K562 (cell line): ENCODE results near the gene NEUROD2. TPM values are rescaled to one million over a fixed set of nuclear protein-coding genes. Genes with fewer than 3 reads are reported as not detected.

Experiments
- ATAC-seq: fragments of 200-7000 bp; cut with Tn5 transposase; 3 replicates; pipeline ENCODE4 v1.9.1; 2020; ENCODE audit warnings: moderate library complexity
- BruUV-seq: library from RNA; stranded (reverse); fragments of 400-500 nt; replicated peaks from 2 replicates; lab custom pipeline; 2021; lab: Mats Ljungman, UMichigan
- CTCF ChIA-PET: fragments of 300-600 bp; formaldehyde crosslinking; extraction: SDS; loops from one replicate; lab custom pipeline; 2021; ENCODE audit warnings: low intra/inter-chr PET ratio; lab: Yijun Ruan, JAX
- POLR2A ChIA-PET: fragments of 300-600, 350-650 bp; sonication (Branson Sonifier 250); formaldehyde crosslinking; extraction: SDS; loops from one replicate; lab custom pipeline; 2021; ENCODE audit warnings: antibody characterized with exemption, inconsistent platforms; lab: Yijun Ruan, JAX
- DNase-seq, 4 experiments: peaks; one replicate each; pipeline versions ENCODE4 v3.0.0 to v3.0.0-alpha.2; 2011 to 2018; ENCODE audit warnings: low spot score in 3 of 4, mixed read lengths in 3 of 4; ENCODE audit errors: extremely low read depth in 1 of 4
- FAIRE-seq: peaks from 2 replicates; lab custom pipeline; 2011; peaks lifted over from hg19 to GRCh38; lab: Jason Lieb, UNC
- H2AFZ ChIP-seq: 2 replicates; pipeline ENCODE4 v1.6.0; 2011; ENCODE audit warnings: low read depth, low read length, control low read depth, inconsistent platforms
- H3K27ac ChIP-seq: fragments of 200-600 bp; 3 replicates; pipeline ENCODE4 v1.8.0; 2011; ENCODE audit warnings: low read depth, mild to moderate bottlenecking, control low read depth, inconsistent platforms, low read length, moderate library complexity, mixed read lengths; ENCODE audit errors: extremely low read depth
- H3K27me3 ChIP-seq, 2 experiments: fragments of 300-600 bp in 1 of 2; 2 replicates in 1 of 2; 3 replicates in 1 of 2; pipeline versions ENCODE4 v1.6.0 to v1.8.0; 2011; ENCODE audit warnings: inconsistent platforms in 2 of 2, low read length in 2 of 2, mild to moderate bottlenecking in 1 of 2, mixed read lengths in 1 of 2, moderate library complexity in 1 of 2; ENCODE audit not compliant: control insufficient read depth in 2 of 2, insufficient read depth in 2 of 2
- H3K36me3 ChIP-seq: fragments of 300-600 bp; 3 replicates; pipeline ENCODE4 v1.8.0; 2011; ENCODE audit warnings: mild to moderate bottlenecking, low read length, inconsistent platforms; ENCODE audit not compliant: control insufficient read depth, insufficient read depth
- H3K4me1 ChIP-seq, 2 experiments: fragments of 200-600 bp in 1 of 2; replicated peaks in 1 of 2; 2 replicates in 1 of 2; 3 replicates in 1 of 2; pipeline versions ENCODE4 v1.5.1 to v1.8.0; 2011; ENCODE audit warnings: inconsistent platforms in 2 of 2, low read length in 2 of 2, mild to moderate bottlenecking in 1 of 2, mixed read lengths in 1 of 2, moderate library complexity in 1 of 2; ENCODE audit not compliant: control insufficient read depth in 2 of 2, insufficient read depth in 2 of 2
- H3K4me2 ChIP-seq: 2 replicates; pipeline ENCODE4 v1.6.1; 2011; ENCODE audit warnings: low read length, control low read depth, inconsistent platforms, mixed read lengths; ENCODE audit not compliant: insufficient read depth
- H3K4me3 ChIP-seq: fragments of 200-600 bp; sonication (generic), shearing (Covaris generic); 2 replicates; pipeline ENCODE4 v1.5.1; 2016; ENCODE audit warnings: control low read depth, inconsistent platforms
- H3K79me2 ChIP-seq: fragments of 200-600 bp; 3 replicates; pipeline ENCODE4 v1.8.0; 2011; ENCODE audit warnings: low read length, inconsistent platforms; ENCODE audit not compliant: control insufficient read depth, insufficient read depth
- H3K9ac ChIP-seq, 2 experiments: 2 replicates each; pipeline versions ENCODE4 v1.6.0 to v1.6.1; 2011; ENCODE audit warnings: low read depth in 2 of 2, low read length in 2 of 2, control low read depth in 1 of 2, inconsistent platforms in 1 of 2, mild to moderate bottlenecking in 1 of 2, mixed read lengths in 1 of 2; ENCODE audit not compliant: insufficient read depth in 1 of 2
- H3K9me1 ChIP-seq: one replicate; pipeline ENCODE4 v1.6.0; 2011; ENCODE audit warnings: inconsistent platforms, mild to moderate bottlenecking, low read length, moderate library complexity; ENCODE audit not compliant: control insufficient read depth, insufficient read depth
- H3K9me3 ChIP-seq: replicated peaks from 2 replicates; pipeline ENCODE4 v1.5.1; 2011; ENCODE audit warnings: low read depth, low read length, inconsistent platforms; ENCODE audit not compliant: control insufficient read depth, insufficient read depth
- H4K20me1 ChIP-seq: replicated peaks from 2 replicates; pipeline ENCODE4 v1.6.1; 2011; ENCODE audit warnings: low read length, inconsistent platforms, mixed read lengths; ENCODE audit not compliant: control insufficient read depth, insufficient read depth
- CTBP1 ChIP-seq: fragments of 450-650 bp; IDR thresholded peaks from 2 replicates; pipeline ENCODE4 v1.6.1; 2016; ENCODE audit warnings: borderline replicate concordance
- ELF2 ChIP-seq: fragments of 250-450 bp; sonication (Bioruptor Pico); IDR thresholded peaks from 2 replicates; pipeline ENCODE4 v1.5.0; 2021; ENCODE audit warnings: mild to moderate bottlenecking
- MTA3 ChIP-seq: fragments of 450-650 bp; formaldehyde crosslinking; IDR thresholded peaks from 2 replicates; pipeline ENCODE4 v1.6.1; 2017; ENCODE audit warnings: mild to moderate bottlenecking, borderline replicate concordance
- RBM15 ChIP-seq: fragments of 200-400 bp; formaldehyde crosslinking; IDR thresholded peaks from 2 replicates; pipeline ENCODE4 v1.6.1; 2018; ENCODE audit warnings: mild to moderate bottlenecking, low read length, moderate library complexity; ENCODE audit not compliant: insufficient read depth
- TAF7 ChIP-seq: fragments of 450-650 bp; IDR thresholded peaks from 2 replicates; pipeline ENCODE4 v1.6.1; 2016; ENCODE audit warnings: missing genetic modification characterization, missing compliant biosample characterization
- ZNF121 ChIP-seq: sonication (generic); formaldehyde crosslinking; conservative IDR thresholded peaks from 2 replicates; pipeline ENCODE4 v1.8.0; 2022; ENCODE audit warnings: missing genetic modification reagents
- ZNF561 ChIP-seq: fragments of 450-650 bp; formaldehyde crosslinking; conservative IDR thresholded peaks from 2 replicates; pipeline ENCODE4 v1.4.0; 2020; ENCODE audit warnings: mild to moderate bottlenecking, moderate library complexity
- WGBS: fragments of 100-300 bp; shearing (Covaris generic); methylation state at CpG from one replicate; pipeline ENCODE4 v1.1.6; 2016; ENCODE audit warnings: low coverage, mixed read lengths; ENCODE audit not compliant: insufficient coverage; ENCODE audit errors: missing lambda C conversion rate; 5-methylcytosine and 5-hydroxymethylcytosine counted together
- in situ Hi-C: fragments of 300-500 bp; cut with MboI; formaldehyde crosslinking; loops from 4 replicates; pipeline ENCODE4 v1.15.0; 2018; ENCODE audit warnings: inconsistent platforms, mixed read lengths
- intact Hi-C: fragments of 100-400 bp; cut with micrococcal nuclease; formaldehyde crosslinking; loops from 2 replicates; pipeline ENCODE4 v1.14.2; 2022
- polyA plus RNA-seq, 8 experiments: library from polyadenylated mRNA; depleted of rRNA in 4 of 8; stranded (reverse) in 5 of 8; unstranded in 3 of 8; fragments of >200 nt; fragmentation: Nextera tagmentation in 2 of 8; fragmentation: Illumina TruSeq in 1 of 8; extraction: Ambion mirVana in 2 of 8; extraction: Trizol in 1 of 8; gene quantifications; 2 replicates each; pipeline versions ENCODE4 v1.2.1 to v1.2.3, GENCODE V29; 2011 to 2014; ENCODE audit warnings: inconsistent platforms in 1 of 8, missing spikeins in 1 of 8
- total RNA-seq, 7 experiments: library from RNA; depleted of rRNA in 6 of 7; stranded (reverse); fragments of >200 nt in 6 of 7; fragmentation: Illumina TruSeq in 2 of 7; extraction: Trizol in 2 of 7; gene quantifications; 2 replicates each; pipeline versions ENCODE4 v1.2.1 to v1.2.3, GENCODE V29; 2011 to 2021; ENCODE audit warnings: low replicate concordance in 1 of 7
- TF ChIP-seq, protein P1 (sequence below): fragments of 200-600 bp; sonication (generic); IDR thresholded peaks from one replicate; pipeline ENCODE4 v1.6.1; 2012; ENCODE audit warnings: mild to moderate bottlenecking, low read depth, low read length, inconsistent platforms

The NEUROD2 gene
- total and polyA plus RNA-seq, 9 of the 15 experiments (the other 6 are each of a cell fraction or from before 2014, with no cell fraction given) = not detected

DNA sequence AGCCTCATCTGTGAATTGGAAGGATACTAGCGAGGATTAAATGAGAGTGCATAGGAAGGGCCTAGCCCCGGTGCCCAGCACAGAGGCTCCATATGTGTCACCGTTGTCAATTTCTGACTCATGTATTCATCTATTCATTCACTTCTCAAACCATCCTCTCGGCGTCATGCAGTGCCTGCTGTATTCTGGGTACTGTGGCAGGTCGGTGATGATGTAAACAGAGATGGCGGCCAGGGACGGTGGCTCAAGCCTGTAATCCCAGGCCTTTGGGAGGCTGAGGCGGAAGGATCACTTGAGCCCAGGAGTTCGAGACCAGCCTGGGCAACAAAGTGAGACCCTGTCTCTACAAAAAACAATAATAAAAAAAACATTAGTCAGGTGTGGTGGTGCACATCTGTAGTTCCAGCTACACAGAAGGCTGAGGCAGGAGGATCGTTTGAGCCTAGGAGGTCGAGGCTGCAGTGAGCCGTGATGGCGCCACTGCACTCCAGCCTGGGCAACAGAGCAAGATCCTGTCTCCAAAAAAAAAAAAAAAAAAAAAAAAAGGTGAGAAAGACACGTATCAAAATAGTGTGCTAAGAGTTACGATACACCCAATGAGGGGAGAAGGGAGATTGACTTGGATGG, 14.8 kb upstream of the NEUROD2 start:
- peaks cover 0 to 25% of the 10 kb centered on the region in 2 experiments; a peak in 2 of 5 replicates for H3K27me3 ChIP-seq
- 33% methylated on average over 15 of the region's 16 CpGs for WGBS
- DNase-seq = no peak
- no peaks in the 10 kb centered on the region for H4K20me1 ChIP-seq
- no peak overlapping the region for H3K27ac ChIP-seq
- peak overlapping the region; percentile 70 for H3K4me2 ChIP-seq
- ATAC-seq = peak; percentile 27
- in situ Hi-C loops (loop anchor here (5.0 kb wide), 2 partner anchors 50 to 135 kb away; no protein-coding TSS in a partner anchor), intact Hi-C loops (loop anchor here (1.0 to 2.0 kb wide), 6 partner anchors 46 to 358 kb away; partner anchors contain the start of genes PNMT and PSMD3)
- H2AFZ ChIP-seq = peak overlapping the region; percentile 76
- H3K36me3 ChIP-seq = no peaks in the 10 kb centered on the region
- FAIRE-seq = peak; percentile 15
- BruUV-seq = no TSS peak
- H3K79me2 ChIP-seq = no peaks in the 10 kb centered on the region
- ChIA-PET CTCF (interaction anchor here (0.7 to 5.2 kb wide), 14 partner anchors 8 to 579 kb away, joined by 3 to 131 read pairs (median 6); partner anchors contain the start of genes MIEN1, PGAP3, PNMT and PSMD3), POLR2A (interaction anchor here (0.9 kb wide), 1 partner anchor 21 kb away, joined by 3 read pairs; no protein-coding TSS in a partner anchor)
- H3K4me1 ChIP-seq = peaks cover 3 to 43% of the 10 kb centered on the region in 2 experiments; a peak in 3 of 5 replicates
- no peaks in the 10 kb centered on the region for H3K9me3 ChIP-seq
- H3K9me1 ChIP-seq = no peaks in the 10 kb centered on the region
- H3K9ac ChIP-seq = peak overlapping the region in 1 of 2 experiments; percentile 79; a peak in 1 of 4 replicates
- no peak overlapping the region for H3K4me3 ChIP-seq
- no peak for TF ChIP-seq ZNF561 (CRISPR knock-in tag)
- no peak for TF ChIP-seq TAF7 (tag)
- 0 out of 2 replicates have a peak, but pooled peaks have one; percentile 5 for TF ChIP-seq CTBP1
- no peak for TF ChIP-seq ELF2 (CRISPR knock-in tag)
- TF ChIP-seq, protein P1, sequence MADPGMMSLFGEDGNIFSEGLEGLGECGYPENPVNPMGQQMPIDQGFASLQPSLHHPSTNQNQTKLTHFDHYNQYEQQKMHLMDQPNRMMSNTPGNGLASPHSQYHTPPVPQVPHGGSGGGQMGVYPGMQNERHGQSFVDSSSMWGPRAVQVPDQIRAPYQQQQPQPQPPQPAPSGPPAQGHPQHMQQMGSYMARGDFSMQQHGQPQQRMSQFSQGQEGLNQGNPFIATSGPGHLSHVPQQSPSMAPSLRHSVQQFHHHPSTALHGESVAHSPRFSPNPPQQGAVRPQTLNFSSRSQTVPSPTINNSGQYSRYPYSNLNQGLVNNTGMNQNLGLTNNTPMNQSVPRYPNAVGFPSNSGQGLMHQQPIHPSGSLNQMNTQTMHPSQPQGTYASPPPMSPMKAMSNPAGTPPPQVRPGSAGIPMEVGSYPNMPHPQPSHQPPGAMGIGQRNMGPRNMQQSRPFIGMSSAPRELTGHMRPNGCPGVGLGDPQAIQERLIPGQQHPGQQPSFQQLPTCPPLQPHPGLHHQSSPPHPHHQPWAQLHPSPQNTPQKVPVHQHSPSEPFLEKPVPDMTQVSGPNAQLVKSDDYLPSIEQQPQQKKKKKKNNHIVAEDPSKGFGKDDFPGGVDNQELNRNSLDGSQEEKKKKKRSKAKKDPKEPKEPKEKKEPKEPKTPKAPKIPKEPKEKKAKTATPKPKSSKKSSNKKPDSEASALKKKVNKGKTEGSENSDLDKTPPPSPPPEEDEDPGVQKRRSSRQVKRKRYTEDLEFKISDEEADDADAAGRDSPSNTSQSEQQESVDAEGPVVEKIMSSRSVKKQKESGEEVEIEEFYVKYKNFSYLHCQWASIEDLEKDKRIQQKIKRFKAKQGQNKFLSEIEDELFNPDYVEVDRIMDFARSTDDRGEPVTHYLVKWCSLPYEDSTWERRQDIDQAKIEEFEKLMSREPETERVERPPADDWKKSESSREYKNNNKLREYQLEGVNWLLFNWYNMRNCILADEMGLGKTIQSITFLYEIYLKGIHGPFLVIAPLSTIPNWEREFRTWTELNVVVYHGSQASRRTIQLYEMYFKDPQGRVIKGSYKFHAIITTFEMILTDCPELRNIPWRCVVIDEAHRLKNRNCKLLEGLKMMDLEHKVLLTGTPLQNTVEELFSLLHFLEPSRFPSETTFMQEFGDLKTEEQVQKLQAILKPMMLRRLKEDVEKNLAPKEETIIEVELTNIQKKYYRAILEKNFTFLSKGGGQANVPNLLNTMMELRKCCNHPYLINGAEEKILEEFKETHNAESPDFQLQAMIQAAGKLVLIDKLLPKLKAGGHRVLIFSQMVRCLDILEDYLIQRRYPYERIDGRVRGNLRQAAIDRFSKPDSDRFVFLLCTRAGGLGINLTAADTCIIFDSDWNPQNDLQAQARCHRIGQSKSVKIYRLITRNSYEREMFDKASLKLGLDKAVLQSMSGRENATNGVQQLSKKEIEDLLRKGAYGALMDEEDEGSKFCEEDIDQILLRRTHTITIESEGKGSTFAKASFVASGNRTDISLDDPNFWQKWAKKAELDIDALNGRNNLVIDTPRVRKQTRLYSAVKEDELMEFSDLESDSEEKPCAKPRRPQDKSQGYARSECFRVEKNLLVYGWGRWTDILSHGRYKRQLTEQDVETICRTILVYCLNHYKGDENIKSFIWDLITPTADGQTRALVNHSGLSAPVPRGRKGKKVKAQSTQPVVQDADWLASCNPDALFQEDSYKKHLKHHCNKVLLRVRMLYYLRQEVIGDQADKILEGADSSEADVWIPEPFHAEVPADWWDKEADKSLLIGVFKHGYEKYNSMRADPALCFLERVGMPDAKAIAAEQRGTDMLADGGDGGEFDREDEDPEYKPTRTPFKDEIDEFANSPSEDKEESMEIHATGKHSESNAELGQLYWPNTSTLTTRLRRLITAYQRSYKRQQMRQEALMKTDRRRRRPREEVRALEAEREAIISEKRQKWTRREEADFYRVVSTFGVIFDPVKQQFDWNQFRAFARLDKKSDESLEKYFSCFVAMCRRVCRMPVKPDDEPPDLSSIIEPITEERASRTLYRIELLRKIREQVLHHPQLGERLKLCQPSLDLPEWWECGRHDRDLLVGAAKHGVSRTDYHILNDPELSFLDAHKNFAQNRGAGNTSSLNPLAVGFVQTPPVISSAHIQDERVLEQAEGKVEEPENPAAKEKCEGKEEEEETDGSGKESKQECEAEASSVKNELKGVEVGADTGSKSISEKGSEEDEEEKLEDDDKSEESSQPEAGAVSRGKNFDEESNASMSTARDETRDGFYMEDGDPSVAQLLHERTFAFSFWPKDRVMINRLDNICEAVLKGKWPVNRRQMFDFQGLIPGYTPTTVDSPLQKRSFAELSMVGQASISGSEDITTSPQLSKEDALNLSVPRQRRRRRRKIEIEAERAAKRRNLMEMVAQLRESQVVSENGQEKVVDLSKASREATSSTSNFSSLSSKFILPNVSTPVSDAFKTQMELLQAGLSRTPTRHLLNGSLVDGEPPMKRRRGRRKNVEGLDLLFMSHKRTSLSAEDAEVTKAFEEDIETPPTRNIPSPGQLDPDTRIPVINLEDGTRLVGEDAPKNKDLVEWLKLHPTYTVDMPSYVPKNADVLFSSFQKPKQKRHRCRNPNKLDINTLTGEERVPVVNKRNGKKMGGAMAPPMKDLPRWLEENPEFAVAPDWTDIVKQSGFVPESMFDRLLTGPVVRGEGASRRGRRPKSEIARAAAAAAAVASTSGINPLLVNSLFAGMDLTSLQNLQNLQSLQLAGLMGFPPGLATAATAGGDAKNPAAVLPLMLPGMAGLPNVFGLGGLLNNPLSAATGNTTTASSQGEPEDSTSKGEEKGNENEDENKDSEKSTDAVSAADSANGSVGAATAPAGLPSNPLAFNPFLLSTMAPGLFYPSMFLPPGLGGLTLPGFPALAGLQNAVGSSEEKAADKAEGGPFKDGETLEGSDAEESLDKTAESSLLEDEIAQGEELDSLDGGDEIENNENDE = no peak
- peak; percentile 90 for TF ChIP-seq ZNF121 (CRISPR knock-in tag)
- 0 out of 2 replicates have a peak, but pooled peaks have one; percentile 12 for TF ChIP-seq MTA3
- TF ChIP-seq RBM15 = no peak
